Panc1 (cell line): ENCODE measurements around the gene TM7SF2.

ENCODE experiments used
- CTCF ChIP-seq: fragments of 450-650 bp; IDR thresholded peaks from 2 replicates; pipeline ENCODE4 v1.5.1; 2017; ENCODE audit warnings: mild to moderate bottlenecking
- POLR2AphosphoS5 ChIP-seq: IDR thresholded peaks from 2 replicates; pipeline ENCODE4 v1.6.1; 2012; ENCODE audit warnings: mild to moderate bottlenecking, low read depth, low read length, moderate library complexity
- TCF7L2 ChIP-seq: IDR thresholded peaks from 2 replicates; pipeline ENCODE4 v1.6.1; 2011; ENCODE audit warnings: mild to moderate bottlenecking, low read depth, low read length, inconsistent platforms
- TF ChIP-seq, protein P1 (sequence below), 2 experiments: IDR thresholded peaks; 2 replicates each; pipeline ENCODE4 v1.6.1; 2011 to 2012; ENCODE audit warnings: low read depth in 2 of 2, control low read depth in 1 of 2, low read length in 1 of 2, mild to moderate bottlenecking in 1 of 2, moderate library complexity in 1 of 2; ENCODE audit not compliant: insufficient read depth in 1 of 2

DNA sequence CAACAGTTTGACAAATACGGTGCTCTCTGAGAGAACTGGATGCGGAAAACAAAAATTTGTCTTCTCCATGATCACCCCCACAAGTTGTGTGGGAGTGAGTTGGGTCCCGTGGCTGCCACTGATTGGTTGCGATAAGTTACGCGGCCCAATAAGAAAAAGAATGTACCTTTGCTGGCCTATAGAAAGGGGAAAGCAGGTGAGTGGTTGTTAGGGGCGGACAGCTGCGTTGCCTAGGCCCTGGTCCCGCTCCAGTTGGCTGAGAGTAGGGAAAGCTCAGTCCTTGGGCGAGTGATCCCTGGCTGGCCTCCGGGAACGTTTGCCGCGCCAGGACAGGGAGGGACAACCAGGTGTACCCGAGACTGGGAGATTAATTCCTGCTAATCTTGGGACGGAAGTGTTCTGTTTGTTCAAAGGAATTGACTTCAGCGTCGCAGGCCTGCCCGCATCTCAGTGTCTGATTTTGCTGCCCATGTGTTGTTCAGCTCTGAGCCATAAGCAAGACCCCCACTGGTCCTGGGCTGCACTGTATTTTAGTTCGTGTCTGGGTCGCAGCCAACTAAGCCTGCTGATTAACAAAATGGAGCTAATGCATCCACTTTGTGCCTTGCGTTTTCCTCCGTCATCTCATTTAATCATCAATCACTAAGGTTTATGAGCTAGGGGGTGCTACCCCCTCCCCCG is 23.4 kb downstream of the TM7SF2 start:
- TF ChIP-seq POLR2AphosphoS5 (peak; percentile 87), CTCF (no peak), TCF7L2 (no peak; the same call in 1 of the 2 replicates)
- TF ChIP-seq, protein P1, sequence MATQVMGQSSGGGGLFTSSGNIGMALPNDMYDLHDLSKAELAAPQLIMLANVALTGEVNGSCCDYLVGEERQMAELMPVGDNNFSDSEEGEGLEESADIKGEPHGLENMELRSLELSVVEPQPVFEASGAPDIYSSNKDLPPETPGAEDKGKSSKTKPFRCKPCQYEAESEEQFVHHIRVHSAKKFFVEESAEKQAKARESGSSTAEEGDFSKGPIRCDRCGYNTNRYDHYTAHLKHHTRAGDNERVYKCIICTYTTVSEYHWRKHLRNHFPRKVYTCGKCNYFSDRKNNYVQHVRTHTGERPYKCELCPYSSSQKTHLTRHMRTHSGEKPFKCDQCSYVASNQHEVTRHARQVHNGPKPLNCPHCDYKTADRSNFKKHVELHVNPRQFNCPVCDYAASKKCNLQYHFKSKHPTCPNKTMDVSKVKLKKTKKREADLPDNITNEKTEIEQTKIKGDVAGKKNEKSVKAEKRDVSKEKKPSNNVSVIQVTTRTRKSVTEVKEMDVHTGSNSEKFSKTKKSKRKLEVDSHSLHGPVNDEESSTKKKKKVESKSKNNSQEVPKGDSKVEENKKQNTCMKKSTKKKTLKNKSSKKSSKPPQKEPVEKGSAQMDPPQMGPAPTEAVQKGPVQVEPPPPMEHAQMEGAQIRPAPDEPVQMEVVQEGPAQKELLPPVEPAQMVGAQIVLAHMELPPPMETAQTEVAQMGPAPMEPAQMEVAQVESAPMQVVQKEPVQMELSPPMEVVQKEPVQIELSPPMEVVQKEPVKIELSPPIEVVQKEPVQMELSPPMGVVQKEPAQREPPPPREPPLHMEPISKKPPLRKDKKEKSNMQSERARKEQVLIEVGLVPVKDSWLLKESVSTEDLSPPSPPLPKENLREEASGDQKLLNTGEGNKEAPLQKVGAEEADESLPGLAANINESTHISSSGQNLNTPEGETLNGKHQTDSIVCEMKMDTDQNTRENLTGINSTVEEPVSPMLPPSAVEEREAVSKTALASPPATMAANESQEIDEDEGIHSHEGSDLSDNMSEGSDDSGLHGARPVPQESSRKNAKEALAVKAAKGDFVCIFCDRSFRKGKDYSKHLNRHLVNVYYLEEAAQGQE (IDR thresholded peaks at IDR 0.05; ENCODE audit: insufficient read depth in 1 of 2, low read depth in 2 of 2, low read length in 1 of 2): no peak
